Measurements from ENCODE around the gene ASCC1.

DNA sequence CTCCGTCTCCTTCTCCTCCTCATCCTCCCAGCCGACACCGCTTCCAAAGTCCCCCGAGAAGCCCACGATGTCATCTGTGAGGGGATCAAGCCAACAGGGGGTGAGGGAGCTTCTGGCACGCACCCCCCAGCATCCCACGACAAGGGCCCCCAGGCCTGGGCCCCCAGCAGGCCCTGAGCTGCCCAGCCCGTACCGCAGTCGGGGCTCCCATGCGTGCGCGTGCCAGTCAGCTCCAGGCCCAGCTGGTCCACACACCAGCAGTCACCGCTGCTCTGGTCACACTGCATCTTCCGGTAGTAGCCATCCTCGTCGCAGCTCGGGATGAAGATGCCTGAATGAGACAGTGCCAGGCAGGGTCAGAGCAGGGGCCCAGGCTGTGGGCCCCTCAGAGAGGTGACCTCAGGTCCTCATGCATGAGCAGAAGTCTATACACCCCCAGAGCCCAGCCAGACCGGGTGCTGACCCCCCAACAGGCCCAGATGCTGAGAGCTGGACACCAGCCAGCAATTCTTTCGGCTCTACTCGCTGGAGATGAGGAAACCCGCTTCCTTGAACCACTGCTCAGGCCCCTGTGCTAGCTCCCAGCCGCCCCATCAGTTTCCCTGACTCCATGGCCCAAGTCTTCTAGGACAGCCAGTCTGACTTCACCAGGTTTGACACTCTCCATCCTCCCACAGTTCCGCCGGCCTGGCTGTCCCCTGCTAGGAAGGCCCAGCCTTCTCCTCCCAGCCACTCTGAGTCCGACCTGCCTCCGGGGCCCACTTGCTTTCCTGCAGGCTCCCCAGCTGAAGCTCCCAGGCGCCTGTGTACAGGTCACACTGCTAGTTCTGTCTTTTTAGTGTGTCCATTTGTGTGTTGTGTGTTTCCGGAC lies 153.0 kb downstream of the ASCC1 start:
- TF ChIP-seq, protein P1, sequence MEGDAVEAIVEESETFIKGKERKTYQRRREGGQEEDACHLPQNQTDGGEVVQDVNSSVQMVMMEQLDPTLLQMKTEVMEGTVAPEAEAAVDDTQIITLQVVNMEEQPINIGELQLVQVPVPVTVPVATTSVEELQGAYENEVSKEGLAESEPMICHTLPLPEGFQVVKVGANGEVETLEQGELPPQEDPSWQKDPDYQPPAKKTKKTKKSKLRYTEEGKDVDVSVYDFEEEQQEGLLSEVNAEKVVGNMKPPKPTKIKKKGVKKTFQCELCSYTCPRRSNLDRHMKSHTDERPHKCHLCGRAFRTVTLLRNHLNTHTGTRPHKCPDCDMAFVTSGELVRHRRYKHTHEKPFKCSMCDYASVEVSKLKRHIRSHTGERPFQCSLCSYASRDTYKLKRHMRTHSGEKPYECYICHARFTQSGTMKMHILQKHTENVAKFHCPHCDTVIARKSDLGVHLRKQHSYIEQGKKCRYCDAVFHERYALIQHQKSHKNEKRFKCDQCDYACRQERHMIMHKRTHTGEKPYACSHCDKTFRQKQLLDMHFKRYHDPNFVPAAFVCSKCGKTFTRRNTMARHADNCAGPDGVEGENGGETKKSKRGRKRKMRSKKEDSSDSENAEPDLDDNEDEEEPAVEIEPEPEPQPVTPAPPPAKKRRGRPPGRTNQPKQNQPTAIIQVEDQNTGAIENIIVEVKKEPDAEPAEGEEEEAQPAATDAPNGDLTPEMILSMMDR (IDR thresholded peaks at IDR 0.05; ENCODE audit: low read length), result no peak
- TF ChIP-seq EZH2phosphoT487 (IDR thresholded peaks at IDR 0.05; ENCODE audit: low read length), result no peak
